ENCODE measurements around the gene RBFOX2. TPM values are rescaled to one million over a fixed set of nuclear protein-coding genes. Genes with fewer than 3 reads are reported as not detected.

The RBFOX2 gene
- total and polyA plus RNA-seq, 10 of the 15 experiments (the other 5 are each of a cell fraction or from before 2014, with no cell fraction given) = 0.01 to 2.7 (median 0.17) TPM; not detected in 4

- DNase-seq (ENCODE audit: low read depth, low spot score) = no peak
- no peak within 1 kb of the TSS for H2AFZ ChIP-seq (ENCODE audit: control insufficient read depth, low read depth, low read length)
- CTCF ChIA-PET = no interaction called here
- no peaks in the 10 kb centered on the region for H3K36me3 ChIP-seq (ENCODE audit: control insufficient read depth in 2 of 2, insufficient read depth in 2 of 2, low read length in 1 of 2)
- no peaks in the 10 kb centered on the region for H4K20me1 ChIP-seq (ENCODE audit: control insufficient read depth, insufficient read depth)
- H3K4me3 ChIP-seq = no peak within 1 kb of the TSS
- no peak for ATAC-seq
- no peaks in the 10 kb centered on the region for H3K27me3 ChIP-seq (replicated peaks in 1 of 2; ENCODE audit: control insufficient read depth in 2 of 2, insufficient read depth in 2 of 2, low read length in 1 of 2)
- BruUV-seq (replicated peaks) = no TSS peak
- POLR2A ChIA-PET = interaction anchor here (0.6 kb wide), 1 partner anchor 115 kb away, joined by 8 read pairs; no protein-coding TSS in a partner anchor
- H3K79me2 ChIP-seq (ENCODE audit: control insufficient read depth, insufficient read depth, low read length) = no peaks in the 10 kb centered on the region
- RAD21 ChIA-PET (ENCODE audit: unreplicated experiment) = no interaction called here
- intact Hi-C loops (cut with micrococcal nuclease; ENCODE audit: unreplicated experiment) (no loop called here), in situ Hi-C loops (cut with MboI) (no loop called here)
- SMC1A ChIA-PET (ENCODE audit: uncharacterized antibody, unreplicated experiment) = no interaction called here
- no peak within 1 kb of the TSS for H3K4me2 ChIP-seq (ENCODE audit: control insufficient read depth, insufficient read depth)
- 0% methylated on average over 2 of the region's 3 CpGs for WGBS (ENCODE audit: insufficient coverage, insufficient replicate concordance, low lambda C conversion rate, missing lambda C conversion rate)
- FAIRE-seq = no peak
- TF ChIP-seq SMAD5 (IDR thresholded peaks at IDR 0.05; ENCODE audit: low read depth) = no peak
- TF ChIP-seq HDGF (IDR thresholded peaks at IDR 0.05) = no peak
- no peak for TF ChIP-seq ZNF217 (IDR thresholded peaks at IDR 0.05)
- TF ChIP-seq, protein P1, sequence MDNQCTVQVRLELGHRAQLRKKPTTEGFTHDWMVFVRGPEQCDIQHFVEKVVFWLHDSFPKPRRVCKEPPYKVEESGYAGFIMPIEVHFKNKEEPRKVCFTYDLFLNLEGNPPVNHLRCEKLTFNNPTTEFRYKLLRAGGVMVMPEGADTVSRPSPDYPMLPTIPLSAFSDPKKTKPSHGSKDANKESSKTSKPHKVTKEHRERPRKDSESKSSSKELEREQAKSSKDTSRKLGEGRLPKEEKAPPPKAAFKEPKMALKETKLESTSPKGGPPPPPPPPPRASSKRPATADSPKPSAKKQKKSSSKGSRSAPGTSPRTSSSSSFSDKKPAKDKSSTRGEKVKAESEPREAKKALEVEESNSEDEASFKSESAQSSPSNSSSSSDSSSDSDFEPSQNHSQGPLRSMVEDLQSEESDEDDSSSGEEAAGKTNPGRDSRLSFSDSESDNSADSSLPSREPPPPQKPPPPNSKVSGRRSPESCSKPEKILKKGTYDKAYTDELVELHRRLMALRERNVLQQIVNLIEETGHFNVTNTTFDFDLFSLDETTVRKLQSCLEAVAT (IDR thresholded peaks at IDR 0.05) = no peak
- TF ChIP-seq SP1 (IDR thresholded peaks at IDR 0.05; ENCODE audit: low read depth, low read length) = no peak
- TF ChIP-seq MYC (IDR thresholded peaks at IDR 0.05; ENCODE audit: insufficient read depth, insufficient read length, insufficient replicate concordance, low read length, severe bottlenecking) = no peak
- TF ChIP-seq RAD21 (IDR thresholded peaks at IDR 0.05; ENCODE audit: insufficient read depth, low read depth, low read length) = no peak
- no peak for TF ChIP-seq ETV6 (conservative IDR thresholded peaks at IDR 0.05 in 1 of 2, IDR thresholded peaks at IDR 0.05 in 1 of 2; ENCODE audit: borderline replicate concordance in 1 of 2, low read depth in 1 of 2)
- no peak for TF ChIP-seq TARDBP (IDR thresholded peaks at IDR 0.05; ENCODE audit: borderline replicate concordance)
- no peak for TF ChIP-seq ESRRA (IDR thresholded peaks at IDR 0.05; ENCODE audit: low read length)
- no peak for TF ChIP-seq CHD2 (IDR thresholded peaks at IDR 0.05; ENCODE audit: borderline replicate concordance, low read depth, low read length)
- TF ChIP-seq RFX5 (IDR thresholded peaks at IDR 0.05; ENCODE audit: low read depth, low read length) = no peak
- TF ChIP-seq MEF2B (IDR thresholded peaks at IDR 0.05; ENCODE audit: partially characterized antibody, poor library complexity, severe bottlenecking) = no peak
- TF ChIP-seq CEBPB (IDR thresholded peaks at IDR 0.05; ENCODE audit: borderline replicate concordance in 1 of 2, low read depth in 2 of 2, low read length in 2 of 2) = no peak
- TF ChIP-seq IKZF2 (IDR thresholded peaks at IDR 0.05) = no peak
- no peak for TF ChIP-seq CREB1 (IDR thresholded peaks at IDR 0.05; ENCODE audit: low read depth)
- TF ChIP-seq LARP7 (IDR thresholded peaks at IDR 0.05) = no peak
- H3K27ac ChIP-seq (ENCODE audit: control insufficient read depth, insufficient read depth) = no peak within 1 kb of the TSS
- no peaks in the 10 kb centered on the region for H3K9me3 ChIP-seq (replicated peaks; ENCODE audit: control insufficient read depth, insufficient read depth, low read length)
- H3K9ac ChIP-seq (ENCODE audit: control insufficient read depth, insufficient read depth, low read length) = no peak within 1 kb of the TSS
- H3K4me1 ChIP-seq (ENCODE audit: control insufficient read depth, insufficient read depth, low read length) = no peaks in the 10 kb centered on the region
These were observed 311.1 kb downstream of the RBFOX2 start, which contains the start of gene APOL5 for GRCh38 chr22:35717572-35717971. TSS of gene APOL5 (plus strand) at chr22:35717872. CDS start at chr22:35717872, 0 bp downstream.

Measured in GM12878 (cell line).